OCI-LY7 (cell line): ENCODE measurements around the gene BPIFA2. TPM values are rescaled to one million over a fixed set of nuclear protein-coding genes. Genes with fewer than 3 reads are reported as not detected.

Source experiments
- BruUV-seq: library from RNA; stranded (reverse); fragments of 400-500 nt; replicated peaks from 2 replicates; lab custom pipeline; 2021; lab: Mats Ljungman, UMichigan
- CTCF ChIA-PET: fragments of 300-600 bp; sonication (Branson Sonifier 250); formaldehyde crosslinking; loops from one replicate; lab custom pipeline; 2022; ENCODE audit warnings: antibody characterized with exemption; ENCODE audit not compliant: unreplicated experiment; lab: Charles Lee
- POLR2A ChIA-PET: fragments of 300-600 bp; sonication (Branson Sonifier 250); formaldehyde crosslinking; loops from one replicate; lab custom pipeline; 2022; ENCODE audit warnings: antibody characterized with exemption; lab: Charles Lee
- DNase-seq: peaks from one replicate; pipeline ENCODE4 v3.0.0-alpha.2; 2015; ENCODE audit warnings: low spot score
- H2AFZ ChIP-seq: fragments of 200-600 bp; sonication (generic), shearing (Covaris generic); 2 replicates; pipeline ENCODE4 v1.6.1; 2014; ENCODE audit warnings: mild to moderate bottlenecking, antibody characterized with exemption, low read length, moderate library complexity
- H3K27ac ChIP-seq: fragments of 200-600 bp; sonication (generic); 2 replicates; pipeline ENCODE4 v1.5.1; 2014; ENCODE audit warnings: mixed run types, low read depth, mild to moderate bottlenecking, moderate library complexity, low read length, inconsistent platforms; ENCODE audit not compliant: poor library complexity, severe bottlenecking
- H3K36me3 ChIP-seq: fragments of 200-600 bp; sonication (generic); 2 replicates; pipeline ENCODE4 v1.6.1; 2014; ENCODE audit warnings: mild to moderate bottlenecking, antibody characterized with exemption, low read length, moderate library complexity, mixed read lengths; ENCODE audit not compliant: insufficient read depth
- H3K4me1 ChIP-seq: fragments of 200-600 bp; sonication (generic); 2 replicates; pipeline ENCODE4 v1.5.1; 2014; ENCODE audit warnings: mild to moderate bottlenecking, low read length; ENCODE audit not compliant: insufficient read depth, poor library complexity, severe bottlenecking
- H3K4me2 ChIP-seq: fragments of 200-600 bp; sonication (generic); 2 replicates; pipeline ENCODE4 v1.6.1; 2014; ENCODE audit warnings: mild to moderate bottlenecking, low read length
- H3K4me3 ChIP-seq: fragments of 200-600 bp; sonication (generic); 2 replicates; pipeline ENCODE4 v1.5.1; 2014; ENCODE audit warnings: mild to moderate bottlenecking, low read depth, low read length; ENCODE audit not compliant: poor library complexity, severe bottlenecking
- H3K79me2 ChIP-seq: fragments of 200-600 bp; sonication (generic); 2 replicates; pipeline ENCODE4 v1.6.1; 2016; ENCODE audit warnings: low read depth, mild to moderate bottlenecking, low read length, moderate library complexity, mixed read lengths; ENCODE audit not compliant: insufficient read depth
- H3K9me2 ChIP-seq: fragments of 200-600 bp; sonication (generic); 2 replicates; pipeline ENCODE4 v1.6.1; 2016; ENCODE audit warnings: mild to moderate bottlenecking, low read length, mixed read lengths; ENCODE audit not compliant: insufficient read depth
- H3K9me3 ChIP-seq: fragments of 200-600 bp; sonication (generic); 2 replicates; pipeline ENCODE4 v1.6.1; 2014; ENCODE audit warnings: mild to moderate bottlenecking, mixed run types, low read length, mixed read lengths
- H4K20me1 ChIP-seq: fragments of 200-600 bp; sonication (generic); 2 replicates; pipeline ENCODE4 v1.6.1; 2014; ENCODE audit warnings: mild to moderate bottlenecking, antibody characterized with exemption, low read length, moderate library complexity, mixed read lengths; ENCODE audit not compliant: insufficient read depth
- CTCF ChIP-seq: fragments of 200-600 bp; sonication (generic); conservative IDR thresholded peaks from 2 replicates; pipeline ENCODE4 v1.5.1; 2014; ENCODE audit warnings: mild to moderate bottlenecking, antibody characterized with exemption, low read length, moderate library complexity, mixed read lengths
- EZH2phosphoT487 ChIP-seq: fragments of 200-600 bp; sonication (generic); IDR thresholded peaks from 2 replicates; pipeline ENCODE4 v1.6.1; 2018; ENCODE audit warnings: low read depth, borderline replicate concordance, mild to moderate bottlenecking, mixed run types, antibody characterized with exemption, low read length, moderate library complexity, mixed read lengths
- intact Hi-C: fragments of 100-400 bp; cut with micrococcal nuclease; formaldehyde crosslinking; loops from one replicate; pipeline ENCODE4 v1.10.0; 2022; ENCODE audit not compliant: unreplicated experiment
- total RNA-seq, 2 experiments: library from RNA; depleted of rRNA in 1 of 2; stranded (reverse); fragments of >200 nt in 1 of 2; shearing (Covaris generic) in 1 of 2; gene quantifications; 2 replicates each; pipeline ENCODE4 v1.2.3, GENCODE V29; 2014 to 2022

Gene BPIFA2
- total RNA-seq, 2 experiments from 2014 or later, result not detected

GRCh38 chr20:33199026-33199425 lies 31.1 kb downstream of the BPIFA2 start:
- no peaks in the 10 kb centered on the region for H3K4me1 ChIP-seq
- H3K4me3 ChIP-seq, result no peak overlapping the region
- POLR2A ChIA-PET, result no interaction called here
- H3K79me2 ChIP-seq, result no peaks in the 10 kb centered on the region
- no peaks in the 10 kb centered on the region for H4K20me1 ChIP-seq
- no peak overlapping the region for H3K27ac ChIP-seq
- BruUV-seq, result no TSS peak
- DNase-seq, result no peak
- no peak overlapping the region for H3K4me2 ChIP-seq
- intact Hi-C loops, result no loop called here
- no peaks in the 10 kb centered on the region for H3K9me3 ChIP-seq
- no peaks in the 10 kb centered on the region for H3K36me3 ChIP-seq
- no peak overlapping the region for H2AFZ ChIP-seq
- TF ChIP-seq CTCF (no peak), EZH2phosphoT487 (no peak)
- no peaks in the 10 kb centered on the region for H3K9me2 ChIP-seq
- CTCF ChIA-PET, result no interaction called here

GRCh38 chr20:33202451-33202850 lies 34.5 kb downstream of the BPIFA2 start:
- no TSS peak for BruUV-seq
- POLR2A ChIA-PET, result interaction anchor here (0.5 kb wide), 1 partner anchor 343 kb away, joined by 3 read pairs; no protein-coding TSS in a partner anchor
- CTCF ChIA-PET, result no interaction called here

More at GRCh38 chr20:33202451-33202850, 34.5 kb downstream of the BPIFA2 start:
- no peak for DNase-seq
- Histone ChIP-seq H3K4me1 (no peaks in the 10 kb centered on the region), H3K27ac (no peak overlapping the region), H3K79me2 (no peaks in the 10 kb centered on the region), H3K9me2 (no peaks in the 10 kb centered on the region), H3K4me2 (no peak overlapping the region), H3K9me3 (no peaks in the 10 kb centered on the region), H4K20me1 (no peaks in the 10 kb centered on the region), H2AFZ (no peak overlapping the region), H3K4me3 (no peak overlapping the region), H3K36me3 (no peaks in the 10 kb centered on the region)
- intact Hi-C loops, result no loop called here
- TF ChIP-seq EZH2phosphoT487 (no peak), CTCF (no peak)
